ENCODE measurements around the gene C1QTNF8. TPM values are rescaled to one million over a fixed set of nuclear protein-coding genes. Genes with fewer than 3 reads are reported as not detected.

Gene C1QTNF8
- total RNA-seq, 4 donors from 2014 or later = not detected

DNA sequence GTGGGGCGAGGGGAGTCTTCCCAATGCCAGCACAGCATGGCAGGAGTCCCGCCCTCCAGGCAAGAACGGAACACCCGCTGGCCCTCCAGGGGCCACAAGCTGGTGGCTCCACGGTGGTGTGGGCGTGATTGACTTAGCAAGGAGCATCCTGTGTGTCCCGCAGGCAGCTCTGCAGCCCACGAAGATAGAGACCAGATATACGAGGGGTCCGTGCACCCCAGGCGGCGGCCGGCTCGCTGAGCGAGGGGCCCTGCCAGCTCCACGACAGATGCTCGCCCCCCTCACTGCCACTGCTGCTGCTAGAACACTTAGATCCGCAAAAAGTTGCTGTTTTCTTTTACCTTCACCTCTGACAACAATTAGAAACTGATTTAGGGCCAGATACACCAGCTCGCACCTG, 46.9 kb upstream of the C1QTNF8 start:
- no peaks in the 10 kb centered on the region for H3K9me3 ChIP-seq
- H3K36me3 ChIP-seq = no peaks in the 10 kb centered on the region
- H3K4me1 ChIP-seq = no peaks in the 10 kb centered on the region
- no peak overlapping the region for H3K4me3 ChIP-seq
- no peak for DNase-seq
- TF ChIP-seq, protein P1, sequence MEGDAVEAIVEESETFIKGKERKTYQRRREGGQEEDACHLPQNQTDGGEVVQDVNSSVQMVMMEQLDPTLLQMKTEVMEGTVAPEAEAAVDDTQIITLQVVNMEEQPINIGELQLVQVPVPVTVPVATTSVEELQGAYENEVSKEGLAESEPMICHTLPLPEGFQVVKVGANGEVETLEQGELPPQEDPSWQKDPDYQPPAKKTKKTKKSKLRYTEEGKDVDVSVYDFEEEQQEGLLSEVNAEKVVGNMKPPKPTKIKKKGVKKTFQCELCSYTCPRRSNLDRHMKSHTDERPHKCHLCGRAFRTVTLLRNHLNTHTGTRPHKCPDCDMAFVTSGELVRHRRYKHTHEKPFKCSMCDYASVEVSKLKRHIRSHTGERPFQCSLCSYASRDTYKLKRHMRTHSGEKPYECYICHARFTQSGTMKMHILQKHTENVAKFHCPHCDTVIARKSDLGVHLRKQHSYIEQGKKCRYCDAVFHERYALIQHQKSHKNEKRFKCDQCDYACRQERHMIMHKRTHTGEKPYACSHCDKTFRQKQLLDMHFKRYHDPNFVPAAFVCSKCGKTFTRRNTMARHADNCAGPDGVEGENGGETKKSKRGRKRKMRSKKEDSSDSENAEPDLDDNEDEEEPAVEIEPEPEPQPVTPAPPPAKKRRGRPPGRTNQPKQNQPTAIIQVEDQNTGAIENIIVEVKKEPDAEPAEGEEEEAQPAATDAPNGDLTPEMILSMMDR (IDR thresholded peaks at IDR 0.05) = no peak
- TF ChIP-seq POLR2A (IDR thresholded peaks at IDR 0.05) = no peak
- intact Hi-C loops (cut with DNase I; ENCODE audit: low total_unique reads) = no loop called here
- H3K27me3 ChIP-seq = no peaks in the 10 kb centered on the region
- no peak overlapping the region for H3K27ac ChIP-seq

DNA sequence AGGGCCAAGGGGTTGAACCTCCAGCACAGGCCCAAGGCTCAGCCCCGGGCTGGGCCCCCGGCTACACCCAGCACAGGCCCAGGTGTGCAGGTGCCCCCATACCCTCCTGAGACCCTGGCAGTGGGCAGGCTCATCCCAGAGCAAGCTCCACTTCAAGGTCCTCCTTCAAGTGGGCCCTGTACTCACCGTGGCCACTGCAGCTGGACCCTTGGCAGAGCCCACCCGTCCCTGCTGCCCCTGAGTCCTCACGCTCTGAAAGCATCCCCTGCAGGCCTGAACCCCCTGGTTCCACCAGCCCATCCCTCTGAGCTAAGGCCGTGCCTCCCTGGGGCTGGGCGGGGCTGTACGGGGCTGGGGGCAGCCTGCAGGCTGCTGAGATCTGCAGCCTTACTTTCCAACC, 45.7 kb upstream of the C1QTNF8 start:
- Histone ChIP-seq H3K9me3 (no peaks in the 10 kb centered on the region), H3K27ac (no peak overlapping the region), H3K4me1 (no peaks in the 10 kb centered on the region), H3K4me3 (no peak overlapping the region), H3K36me3 (no peaks in the 10 kb centered on the region), H3K27me3 (no peaks in the 10 kb centered on the region)
- no peak for DNase-seq
- TF ChIP-seq POLR2A (IDR thresholded peaks at IDR 0.05) = no peak
- TF ChIP-seq, protein P1 (IDR thresholded peaks at IDR 0.05) = no peak
- intact Hi-C loops (cut with DNase I; ENCODE audit: low total_unique reads) = no loop called here

DNA sequence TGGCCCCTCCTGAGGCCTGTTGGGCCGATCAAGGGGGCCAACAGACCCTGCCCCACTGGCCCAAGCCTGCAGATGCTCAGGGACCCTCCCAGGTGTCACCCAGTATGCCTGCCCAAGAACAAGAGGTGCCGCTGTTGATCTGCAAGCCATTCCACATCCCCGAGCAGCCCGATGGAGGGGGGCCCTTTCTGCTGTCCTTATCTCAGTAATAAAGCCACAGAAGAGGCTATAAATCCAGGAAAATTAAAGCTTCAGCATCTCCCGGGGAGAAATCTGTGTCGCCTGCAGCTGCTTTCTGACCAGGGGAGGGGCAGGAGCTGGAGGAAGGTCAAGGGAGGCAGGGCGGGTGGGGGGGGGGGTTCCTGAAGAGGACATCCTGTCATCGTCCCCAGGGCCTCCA, 45.1 kb upstream of the C1QTNF8 start:
- H3K27me3 ChIP-seq = no peaks in the 10 kb centered on the region
- no peaks in the 10 kb centered on the region for H3K9me3 ChIP-seq
- H3K4me1 ChIP-seq = no peaks in the 10 kb centered on the region
- TF ChIP-seq, protein P1 (IDR thresholded peaks at IDR 0.05) = peak in 1 of 4 experiments; percentile 9
- no peak for TF ChIP-seq POLR2A (IDR thresholded peaks at IDR 0.05)
- intact Hi-C loops (cut with DNase I; ENCODE audit: low total_unique reads) = no loop called here
- no peak overlapping the region for H3K27ac ChIP-seq
- H3K4me3 ChIP-seq = no peak overlapping the region
- no peak for DNase-seq
- no peaks in the 10 kb centered on the region for H3K36me3 ChIP-seq

GRCh38 chr16:1140582-1141162, 44.6 kb upstream of the C1QTNF8 start:
- no peaks in the 10 kb centered on the region for H3K9me3 ChIP-seq
- H3K27me3 ChIP-seq = no peaks in the 10 kb centered on the region
- H3K27ac ChIP-seq = no peak overlapping the region
- H3K4me1 ChIP-seq = no peaks in the 10 kb centered on the region
- TF ChIP-seq POLR2A (IDR thresholded peaks at IDR 0.05) = no peak
- TF ChIP-seq, protein P1 (IDR thresholded peaks at IDR 0.05) = no peak
- intact Hi-C loops (cut with DNase I; ENCODE audit: low total_unique reads) = no loop called here
- DNase-seq = no peak
- H3K4me3 ChIP-seq = no peak overlapping the region
- no peaks in the 10 kb centered on the region for H3K36me3 ChIP-seq

DNA sequence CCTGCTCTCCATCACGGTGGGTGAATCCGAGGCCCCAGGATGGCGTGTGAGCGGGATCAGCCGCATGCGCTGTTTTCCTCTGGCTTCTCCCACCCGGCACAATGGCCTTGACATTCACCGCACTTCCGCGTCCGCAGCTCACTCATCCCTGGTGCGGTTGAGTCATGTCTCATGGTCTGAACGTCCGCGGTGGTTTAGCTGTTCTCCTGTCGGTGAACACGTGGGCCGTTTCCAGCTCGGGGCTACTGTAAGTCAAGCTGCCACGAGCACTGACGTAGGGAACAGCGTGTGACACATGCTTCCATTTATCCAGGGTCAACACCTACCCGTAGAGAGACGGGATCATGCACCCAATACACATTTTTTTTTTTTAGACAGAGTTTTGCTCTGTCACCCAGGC, 41.6 kb upstream of the C1QTNF8 start:
- Histone ChIP-seq H3K36me3 (no peaks in the 10 kb centered on the region), H3K9me3 (no peaks in the 10 kb centered on the region), H3K4me1 (no peaks in the 10 kb centered on the region), H3K27ac (no peak overlapping the region), H3K27me3 (no peaks in the 10 kb centered on the region), H3K4me3 (no peak overlapping the region)
- intact Hi-C loops (cut with DNase I; ENCODE audit: low total_unique reads) = no loop called here
- TF ChIP-seq, protein P1 (IDR thresholded peaks at IDR 0.05) = no peak
- no peak for TF ChIP-seq POLR2A (IDR thresholded peaks at IDR 0.05)
- no peak for DNase-seq
